SK-N-SH treated with all-trans-retinoic acid at 6 μM for 48 hours (cell line): ENCODE data around the gene RILPL1.
"Not testable (repeated sequence)": the region's sequence is repeated elsewhere in the genome, so short reads cannot be mapped to it uniquely, and the experiment has no call there.

Experiments used
- ATAC-seq: fragments of 200-7000 bp; cut with Tn5 transposase; 3 replicates; pipeline ENCODE4 v1.9.1; 2020; ENCODE audit warnings: mild to moderate bottlenecking, moderate library complexity
- ARNTL ChIP-seq: fragments of 450-650 bp; formaldehyde crosslinking; IDR thresholded peaks from 2 replicates; pipeline ENCODE4 v1.5.0; 2020; ENCODE audit warnings: low read depth, mild to moderate bottlenecking, moderate library complexity, borderline replicate concordance
- CREB5 ChIP-seq: fragments of 250-450 bp; sonication (Bioruptor Pico); IDR thresholded peaks from 2 replicates; pipeline ENCODE4 v1.5.1; 2020; ENCODE audit warnings: low read depth, mild to moderate bottlenecking, moderate library complexity
- GLIS3 ChIP-seq: fragments of 250-450 bp; sonication (Bioruptor Pico); IDR thresholded peaks from 2 replicates; pipeline ENCODE4 v1.5.0; 2020; ENCODE audit warnings: mild to moderate bottlenecking, moderate library complexity
- ISL1 ChIP-seq: fragments of 250-450 bp; sonication (Bioruptor Pico); IDR thresholded peaks from 2 replicates; pipeline ENCODE4 v2.1.2; 2022; ENCODE audit warnings: mild to moderate bottlenecking, moderate library complexity
- OSR1 ChIP-seq: fragments of 250-450 bp; sonication (Bioruptor Pico); IDR thresholded peaks from 2 replicates; pipeline ENCODE4 v1.8.0; 2022; ENCODE audit warnings: moderate library complexity, mild to moderate bottlenecking, inconsistent platforms
- PATZ1 ChIP-seq: fragments of 250-450 bp; sonication (Bioruptor Pico); IDR thresholded peaks from 2 replicates; pipeline ENCODE4 v1.8.0; 2020; ENCODE audit warnings: mild to moderate bottlenecking, moderate library complexity, borderline replicate concordance
- POU6F1 ChIP-seq: fragments of 250-450 bp; sonication (Bioruptor Pico); IDR thresholded peaks from 2 replicates; pipeline ENCODE4 v1.8.0; 2021; ENCODE audit warnings: low read depth, mild to moderate bottlenecking, moderate library complexity, borderline replicate concordance
- PPARA ChIP-seq: fragments of 250-450 bp; sonication (Bioruptor Pico); IDR thresholded peaks from 2 replicates; pipeline ENCODE4 v1.5.0; 2020; ENCODE audit warnings: mild to moderate bottlenecking, borderline replicate concordance
- RARB ChIP-seq: fragments of 250-450 bp; sonication (Bioruptor Pico); IDR thresholded peaks from 2 replicates; pipeline ENCODE4 v1.8.0; 2021; ENCODE audit warnings: mild to moderate bottlenecking, moderate library complexity
- SNAI2 ChIP-seq: fragments of 250-450 bp; sonication (Bioruptor Pico); IDR thresholded peaks from 2 replicates; pipeline ENCODE4 v1.5.0; 2020; ENCODE audit warnings: mild to moderate bottlenecking, moderate library complexity
- TCF4 ChIP-seq: fragments of 250-450 bp; sonication (Bioruptor Pico); IDR thresholded peaks from 2 replicates; pipeline ENCODE4 v1.8.0; 2021; ENCODE audit warnings: mild to moderate bottlenecking, moderate library complexity, borderline replicate concordance
- TOX ChIP-seq: fragments of 250-450 bp; sonication (Bioruptor Pico); IDR thresholded peaks from 2 replicates; pipeline ENCODE4 v1.8.0; 2021; ENCODE audit warnings: mild to moderate bottlenecking, moderate library complexity, borderline replicate concordance
- TSHZ2 ChIP-seq: fragments of 250-450 bp; sonication (Bioruptor Pico); IDR thresholded peaks from 2 replicates; pipeline ENCODE4 v1.5.0; 2020; ENCODE audit warnings: mild to moderate bottlenecking, moderate library complexity
- ZC3H10 ChIP-seq: fragments of 250-450 bp; sonication (Bioruptor Pico); IDR thresholded peaks from 2 replicates; pipeline ENCODE4 v1.5.1; 2021; ENCODE audit warnings: mild to moderate bottlenecking, moderate library complexity
- ZFP3 ChIP-seq: fragments of 250-450 bp; sonication (Bioruptor Pico); IDR thresholded peaks from 2 replicates; pipeline ENCODE4 v1.5.0; 2020; ENCODE audit warnings: mild to moderate bottlenecking, moderate library complexity
- ZFP30 ChIP-seq: fragments of 450-650 bp; formaldehyde crosslinking; IDR thresholded peaks from 2 replicates; pipeline ENCODE4 v1.5.0; 2022; ENCODE audit warnings: mild to moderate bottlenecking, moderate library complexity
- ZNF565 ChIP-seq: fragments of 450-650 bp; formaldehyde crosslinking; conservative IDR thresholded peaks from 2 replicates; pipeline ENCODE4 v1.5.0; 2020; ENCODE audit warnings: low read depth, mild to moderate bottlenecking, moderate library complexity
- ZNF8 ChIP-seq: fragments of 450-650 bp; formaldehyde crosslinking; IDR thresholded peaks from 2 replicates; pipeline ENCODE4 v1.5.0; 2020; ENCODE audit warnings: mild to moderate bottlenecking, moderate library complexity

Gene RILPL1

GRCh38 chr12:123533672-123534643, at the start of gene RILPL1:
Gene RILPL1, minus strand, starts transcription at chr12:123533719. Its CDS starts 237 bp downstream, at chr12:123533482.
- peak; percentile 73 for ATAC-seq

GRCh38 chr12:123580772-123581171, 47.3 kb upstream of the RILPL1 start:
- no peak for TF ChIP-seq OSR1 (CRISPR knock-in tag)
- no peak for TF ChIP-seq TCF4
- no peak for TF ChIP-seq PATZ1
- TF ChIP-seq PPARA (CRISPR knock-in tag): no peak
- no peak for TF ChIP-seq ZNF8
- no peak for TF ChIP-seq TOX (CRISPR knock-in tag)
- no peak for TF ChIP-seq TSHZ2 (CRISPR knock-in tag)
- TF ChIP-seq ARNTL (CRISPR knock-in tag): no peak
- no peak for TF ChIP-seq RARB (CRISPR knock-in tag)
- TF ChIP-seq SNAI2 (CRISPR knock-in tag): no peak
- TF ChIP-seq ISL1 (CRISPR knock-in tag): no peak
- no peak for TF ChIP-seq GLIS3
- TF ChIP-seq ZC3H10 (CRISPR knock-in tag): no peak
- TF ChIP-seq CREB5 (CRISPR knock-in tag): no peak

More at GRCh38 chr12:123533672-123534643, at the start of gene RILPL1:
- TF ChIP-seq ZFP3 (CRISPR knock-in tag) (0 out of 2 replicates have a peak, but pooled peaks have one; percentile 18), PATZ1 (peak; percentile 97; the same call in 1 of the 2 replicates), CREB5 (CRISPR knock-in tag) (no peak)
- TF ChIP-seq, all 23 proteins: peak for 2

GRCh38 chr12:123578829-123579228, 45.3 kb upstream of the RILPL1 start:
- not testable (repeated sequence) for ATAC-seq

More at GRCh38 chr12:123580772-123581171, 47.3 kb upstream of the RILPL1 start:
- no peak for ATAC-seq

GRCh38 chr12:123578243-123578642, 44.7 kb upstream of the RILPL1 start:
- no peak for ATAC-seq
- no peak for TF ChIP-seq ZFP30
- no peak for TF ChIP-seq SNAI2 (CRISPR knock-in tag)
- no peak for TF ChIP-seq POU6F1 (CRISPR knock-in tag)
- no peak for TF ChIP-seq TOX (CRISPR knock-in tag)
- no peak for TF ChIP-seq ZNF565 (CRISPR knock-in tag)
- TF ChIP-seq OSR1 (CRISPR knock-in tag): no peak
- TF ChIP-seq ZNF8: no peak
- TF ChIP-seq TCF4: no peak; the same call in 1 of the 2 replicates
- TF ChIP-seq ARNTL (CRISPR knock-in tag): no peak
- TF ChIP-seq PPARA (CRISPR knock-in tag): no peak
- TF ChIP-seq, all 23 proteins: peak for 0
